SU-DHL-6 (cell line): Measurements from ENCODE around the gene MYMK.

Experiments used
- EZH2phosphoT487 ChIP-seq: fragments of 200-600 bp; sonication (generic), shearing (Covaris generic); conservative IDR thresholded peaks from 2 replicates; pipeline ENCODE4 v1.6.1; 2018; ENCODE audit warnings: mild to moderate bottlenecking, antibody characterized with exemption, low read length, moderate library complexity, mixed read lengths
- TF ChIP-seq, protein P1 (sequence below): fragments of 200-600 bp; sonication (generic); IDR thresholded peaks from one replicate; pipeline ENCODE4 v1.5.1; 2017; ENCODE audit warnings: antibody characterized with exemption, mild to moderate bottlenecking, low read length, moderate library complexity; ENCODE audit not compliant: insufficient read depth, poor library complexity, severe bottlenecking

DNA sequence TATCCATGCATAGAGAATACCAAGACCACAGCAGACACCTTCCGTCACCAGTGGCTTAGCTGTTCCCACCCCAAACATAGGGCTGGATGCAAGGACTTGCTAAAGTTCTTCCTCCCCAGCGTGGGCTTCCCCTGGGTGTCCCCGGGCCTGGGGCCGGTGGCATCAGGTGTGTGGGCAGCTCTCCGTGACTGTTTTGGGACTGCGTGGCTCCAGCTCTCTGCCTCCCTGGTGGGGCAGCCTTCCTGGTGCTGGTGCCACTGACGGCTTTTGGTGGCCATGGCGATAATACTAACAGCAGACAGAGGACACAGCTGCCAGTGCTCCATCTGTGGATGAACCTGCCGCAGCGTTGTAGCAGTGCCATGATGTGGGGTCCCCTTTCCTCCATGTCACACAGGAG, 60.1 kb downstream of the MYMK start:
- TF ChIP-seq, protein P1, sequence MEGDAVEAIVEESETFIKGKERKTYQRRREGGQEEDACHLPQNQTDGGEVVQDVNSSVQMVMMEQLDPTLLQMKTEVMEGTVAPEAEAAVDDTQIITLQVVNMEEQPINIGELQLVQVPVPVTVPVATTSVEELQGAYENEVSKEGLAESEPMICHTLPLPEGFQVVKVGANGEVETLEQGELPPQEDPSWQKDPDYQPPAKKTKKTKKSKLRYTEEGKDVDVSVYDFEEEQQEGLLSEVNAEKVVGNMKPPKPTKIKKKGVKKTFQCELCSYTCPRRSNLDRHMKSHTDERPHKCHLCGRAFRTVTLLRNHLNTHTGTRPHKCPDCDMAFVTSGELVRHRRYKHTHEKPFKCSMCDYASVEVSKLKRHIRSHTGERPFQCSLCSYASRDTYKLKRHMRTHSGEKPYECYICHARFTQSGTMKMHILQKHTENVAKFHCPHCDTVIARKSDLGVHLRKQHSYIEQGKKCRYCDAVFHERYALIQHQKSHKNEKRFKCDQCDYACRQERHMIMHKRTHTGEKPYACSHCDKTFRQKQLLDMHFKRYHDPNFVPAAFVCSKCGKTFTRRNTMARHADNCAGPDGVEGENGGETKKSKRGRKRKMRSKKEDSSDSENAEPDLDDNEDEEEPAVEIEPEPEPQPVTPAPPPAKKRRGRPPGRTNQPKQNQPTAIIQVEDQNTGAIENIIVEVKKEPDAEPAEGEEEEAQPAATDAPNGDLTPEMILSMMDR = no peak
- no peak for TF ChIP-seq EZH2phosphoT487
